HEK293T (cell line): ENCODE measurements around the gene OXCT1.

ENCODE experiments used
- CTCF ChIA-PET: fragments of 350-600 bp; formaldehyde crosslinking; extraction: SDS; loops from one replicate; lab custom pipeline; 2021; ENCODE audit warnings: antibody characterized with exemption, inconsistent platforms; lab: Yijun Ruan, JAX
- POLR2A ChIA-PET: fragments of 350-600 bp; formaldehyde crosslinking; extraction: SDS; loops from one replicate; lab custom pipeline; 2020; ENCODE audit warnings: antibody characterized with exemption, inconsistent platforms; lab: Yijun Ruan, JAX
- DNase-seq: peaks from one replicate; pipeline ENCODE4 v3.0.0; 2012; ENCODE audit warnings: mixed read lengths; ENCODE audit errors: extremely low spot score
- ARNT ChIP-seq: fragments of 450-650 bp; IDR thresholded peaks from 2 replicates; pipeline ENCODE4 v1.6.1; 2017; ENCODE audit warnings: mild to moderate bottlenecking
- BHLHE40 ChIP-seq: fragments of 450-650 bp; IDR thresholded peaks from 2 replicates; pipeline ENCODE4 v1.6.1; 2016; ENCODE audit warnings: mild to moderate bottlenecking, moderate library complexity, borderline replicate concordance
- CTBP1 ChIP-seq: fragments of 450-650 bp; IDR thresholded peaks from 2 replicates; pipeline ENCODE4 v1.6.1; 2016; ENCODE audit warnings: borderline replicate concordance
- ELF4 ChIP-seq: fragments of 450-650 bp; IDR thresholded peaks from 2 replicates; pipeline ENCODE4 v1.6.1; 2017; ENCODE audit warnings: antibody characterized with exemption
- FOXA1 ChIP-seq: fragments of 450-650 bp; IDR thresholded peaks from 2 replicates; pipeline ENCODE4 v1.6.1; 2016; ENCODE audit warnings: mild to moderate bottlenecking
- FOXK2 ChIP-seq: fragments of 450-650 bp; IDR thresholded peaks from 2 replicates; pipeline ENCODE4 v1.6.1; 2016; ENCODE audit warnings: mild to moderate bottlenecking
- FOXM1 ChIP-seq: fragments of 450-650 bp; IDR thresholded peaks from 2 replicates; pipeline ENCODE4 v1.6.1; 2017; ENCODE audit warnings: mild to moderate bottlenecking, borderline replicate concordance
- HDGF ChIP-seq: fragments of 450-650 bp; IDR thresholded peaks from 2 replicates; pipeline ENCODE4 v1.6.1; 2017; ENCODE audit warnings: antibody characterized with exemption, borderline replicate concordance
- L3MBTL2 ChIP-seq: fragments of 450-650 bp; conservative IDR thresholded peaks from 2 replicates; pipeline ENCODE4 v1.6.1; 2016; ENCODE audit warnings: mild to moderate bottlenecking
- LEF1 ChIP-seq: fragments of 450-650 bp; IDR thresholded peaks from 2 replicates; pipeline ENCODE4 v1.6.1; 2017; ENCODE audit warnings: mild to moderate bottlenecking, borderline replicate concordance
- NFRKB ChIP-seq: fragments of 450-650 bp; IDR thresholded peaks from 2 replicates; pipeline ENCODE4 v1.6.1; 2016; ENCODE audit warnings: mild to moderate bottlenecking, moderate library complexity
- SP1 ChIP-seq: fragments of 450-650 bp; IDR thresholded peaks from 2 replicates; pipeline ENCODE4 v1.6.1; 2017
- SUZ12 ChIP-seq: fragments of 450-650 bp; IDR thresholded peaks from 2 replicates; pipeline ENCODE4 v1.6.1; 2016; ENCODE audit warnings: mild to moderate bottlenecking
- TARDBP ChIP-seq: fragments of 450-650 bp; IDR thresholded peaks from 2 replicates; pipeline ENCODE4 v1.6.1; 2016
- ZNF384 ChIP-seq: fragments of 450-650 bp; IDR thresholded peaks from 2 replicates; pipeline ENCODE4 v1.6.1; 2016
- TF ChIP-seq, protein P1 (sequence below): fragments of 450-650 bp; IDR thresholded peaks from 2 replicates; pipeline ENCODE4 v1.6.1; 2016

Gene OXCT1

DNA sequence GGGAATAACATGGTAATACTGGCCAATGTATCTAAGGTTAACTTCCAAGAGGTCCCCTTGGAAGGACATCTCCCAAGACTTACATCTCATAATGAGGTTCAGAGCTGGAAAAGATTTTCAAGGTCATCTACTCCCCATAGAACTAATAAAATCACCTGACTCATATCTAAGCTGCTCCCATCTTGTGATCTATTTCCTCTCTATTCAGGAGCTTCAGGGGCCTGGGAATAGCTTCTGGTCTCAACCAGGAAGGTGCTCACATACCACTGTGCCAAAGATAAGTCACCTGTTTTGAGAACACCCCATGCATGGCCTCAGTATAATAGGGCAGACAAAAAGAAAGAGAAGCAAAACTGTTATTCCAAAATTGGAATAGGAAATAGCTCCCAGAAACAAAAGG, 74.2 kb downstream of the OXCT1 start:
- POLR2A ChIA-PET = no interaction called here
- CTCF ChIA-PET = no interaction called here

DNA sequence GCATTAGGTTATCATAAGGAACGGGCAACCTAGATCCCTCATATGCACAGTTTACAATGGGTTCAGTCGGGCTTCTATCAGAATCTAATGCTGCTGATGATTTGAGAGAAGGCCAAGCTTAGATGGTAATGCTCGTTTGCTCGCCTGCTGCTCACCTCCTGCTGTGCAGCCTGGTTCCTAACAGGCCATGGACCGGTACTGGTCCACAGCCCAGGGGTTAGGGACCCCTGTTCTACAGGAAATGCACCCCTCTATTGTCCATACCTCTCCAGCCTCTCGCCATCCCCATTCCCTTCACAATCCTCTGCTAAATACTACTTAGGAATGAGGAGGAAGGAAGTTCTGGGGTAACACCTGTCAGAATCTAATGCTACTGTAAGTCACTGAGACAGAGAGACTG, 75.1 kb downstream of the OXCT1 start:
- TF ChIP-seq FOXM1 = no peak
- TF ChIP-seq SP1 = no peak
- no peak for TF ChIP-seq FOXK2
- TF ChIP-seq NFRKB = no peak
- TF ChIP-seq L3MBTL2 = no peak
- TF ChIP-seq CTBP1 = no peak
- DNase-seq = no peak
- ChIA-PET CTCF (no interaction called here), POLR2A (no interaction called here)

More for the DNA sequence above, 74.2 kb downstream of the OXCT1 start:
- DNase-seq = no peak
- TF ChIP-seq ZNF384 = no peak
- TF ChIP-seq ELF4 = no peak
- TF ChIP-seq TARDBP = no peak
- TF ChIP-seq, protein P1, sequence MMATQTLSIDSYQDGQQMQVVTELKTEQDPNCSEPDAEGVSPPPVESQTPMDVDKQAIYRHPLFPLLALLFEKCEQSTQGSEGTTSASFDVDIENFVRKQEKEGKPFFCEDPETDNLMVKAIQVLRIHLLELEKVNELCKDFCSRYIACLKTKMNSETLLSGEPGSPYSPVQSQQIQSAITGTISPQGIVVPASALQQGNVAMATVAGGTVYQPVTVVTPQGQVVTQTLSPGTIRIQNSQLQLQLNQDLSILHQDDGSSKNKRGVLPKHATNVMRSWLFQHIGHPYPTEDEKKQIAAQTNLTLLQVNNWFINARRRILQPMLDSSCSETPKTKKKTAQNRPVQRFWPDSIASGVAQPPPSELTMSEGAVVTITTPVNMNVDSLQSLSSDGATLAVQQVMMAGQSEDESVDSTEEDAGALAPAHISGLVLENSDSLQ = no peak
- TF ChIP-seq CTBP1 = no peak
- TF ChIP-seq FOXA1 = no peak
- TF ChIP-seq LEF1 = no peak
- TF ChIP-seq SUZ12 = no peak
- TF ChIP-seq HDGF = no peak

DNA sequence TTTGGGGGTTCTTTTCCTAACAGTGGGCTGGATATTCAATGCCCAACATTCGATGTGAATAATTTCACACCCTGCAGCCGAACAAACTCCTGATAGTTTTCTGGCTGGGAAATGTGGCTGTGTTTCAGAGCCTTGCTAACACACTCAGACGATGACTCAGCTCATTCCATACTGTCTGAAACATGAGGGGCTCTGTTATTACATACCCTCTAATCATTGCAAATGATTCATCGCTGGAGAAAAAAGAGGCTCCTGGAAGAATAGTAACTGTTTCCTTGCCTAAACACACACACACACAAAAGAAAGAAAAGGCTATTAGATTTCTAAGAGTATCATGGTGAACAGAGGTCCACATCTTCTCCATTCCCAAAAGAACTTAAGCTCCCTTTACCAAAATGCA, 75.8 kb downstream of the OXCT1 start:
- POLR2A ChIA-PET = interaction anchor here (0.6 kb wide), 1 partner anchor 27 kb away, joined by 3 read pairs; no protein-coding TSS in a partner anchor
- CTCF ChIA-PET = no interaction called here

DNA sequence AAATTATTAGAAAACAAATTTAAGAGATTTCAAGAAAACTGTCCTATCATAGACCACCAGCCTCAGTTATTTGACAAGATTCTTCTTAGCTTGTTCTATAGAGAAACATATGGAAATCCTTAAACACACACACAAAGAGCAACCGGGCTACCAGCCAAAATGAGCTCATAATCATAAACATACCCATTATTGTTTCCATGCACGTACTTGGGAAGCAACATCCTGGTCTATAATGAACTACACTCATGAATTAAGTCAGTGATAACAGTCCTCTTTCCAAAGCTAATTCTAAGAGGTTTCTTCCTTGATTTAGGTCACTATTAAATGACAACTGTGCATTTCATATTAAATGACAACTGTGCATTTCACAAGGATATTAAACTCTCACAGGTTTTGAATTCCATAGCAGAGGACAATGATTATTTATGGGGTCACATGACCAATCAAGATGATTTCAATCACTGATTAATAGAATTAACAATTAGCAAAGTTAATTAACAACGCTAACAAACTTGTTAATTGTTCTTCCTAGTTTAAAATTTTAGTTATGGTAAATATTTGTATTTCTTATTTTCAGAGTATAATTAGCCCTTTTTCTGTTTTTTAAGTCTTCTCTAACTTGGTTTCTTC, 77.0 kb downstream of the OXCT1 start:
- ChIA-PET CTCF (no interaction called here), POLR2A (no interaction called here)
- no peak for DNase-seq
- TF ChIP-seq SP1 (no peak), ARNT (no peak), FOXM1 (no peak), BHLHE40 (no peak), NFRKB (no peak), HDGF (no peak), TARDBP (no peak), ELF4 (no peak), SUZ12 (no peak), FOXA1 (no peak), L3MBTL2 (no peak)
- TF ChIP-seq, protein P1 = no peak

More for the DNA sequence above, 75.8 kb downstream of the OXCT1 start:
- no peak for DNase-seq
- TF ChIP-seq CTBP1 (no peak), TARDBP (no peak), ZNF384 (no peak), L3MBTL2 (no peak), LEF1 (no peak), HDGF (no peak)

DNA sequence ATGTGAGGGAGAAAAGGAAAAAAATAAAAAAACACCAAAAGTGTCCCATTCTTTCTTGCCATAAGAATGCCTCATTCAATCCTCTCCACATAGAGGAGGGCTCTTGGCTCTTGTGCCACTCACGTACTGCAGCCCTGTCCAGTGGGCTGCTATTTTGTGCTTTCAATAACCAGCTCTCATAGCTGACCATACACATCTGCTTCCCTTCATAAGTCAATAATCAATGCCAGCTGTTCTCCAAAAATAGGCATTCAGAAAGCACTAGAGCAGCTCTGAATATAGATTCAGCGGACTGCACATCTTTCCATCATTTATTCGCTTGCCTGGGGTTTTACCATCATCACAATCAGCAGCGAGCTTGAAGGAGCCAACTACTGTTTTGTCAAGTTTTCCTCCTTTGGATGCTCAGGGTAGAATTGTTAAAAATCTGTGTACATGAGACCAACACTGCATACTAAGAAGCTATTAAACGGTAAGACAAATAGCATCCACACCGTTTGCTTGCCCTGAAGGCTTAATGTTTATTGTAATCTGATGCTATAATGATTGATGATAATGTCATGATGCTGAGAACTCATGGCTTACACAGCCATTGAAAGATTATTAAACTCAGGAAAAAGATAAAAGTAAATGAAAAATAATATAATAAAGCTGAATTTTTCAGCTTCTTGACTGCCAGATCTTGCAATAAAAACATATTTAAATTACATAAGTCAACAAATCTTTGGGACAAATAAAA, 80.0 kb downstream of the OXCT1 start:
- CTCF ChIA-PET = no interaction called here
- POLR2A ChIA-PET = no interaction called here
- TF ChIP-seq FOXA1 (no peak), ELF4 (no peak)
- no peak for DNase-seq

DNA sequence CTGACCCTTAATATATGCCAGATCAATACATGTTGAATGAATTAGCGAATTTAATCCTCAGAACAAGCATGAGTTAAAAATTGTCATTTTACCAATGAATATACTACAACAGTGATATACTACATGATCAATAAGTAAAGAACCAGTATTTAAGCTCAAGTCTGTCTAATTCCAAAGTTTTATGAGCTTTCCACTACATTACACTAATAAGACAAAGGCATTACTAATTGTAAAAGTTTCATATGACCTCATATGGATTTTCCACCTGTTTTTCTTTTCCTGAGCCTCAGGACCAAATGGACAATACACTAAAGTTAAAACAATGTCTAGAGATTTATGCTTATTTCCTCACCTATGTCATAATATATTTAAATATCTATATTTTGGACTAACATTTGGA, 80.8 kb downstream of the OXCT1 start:
- no peak for DNase-seq
- no peak for TF ChIP-seq SUZ12
- TF ChIP-seq, protein P1 = no peak
- TF ChIP-seq FOXK2 = no peak
- no peak for TF ChIP-seq L3MBTL2
- TF ChIP-seq SP1 = no peak
- no peak for TF ChIP-seq ELF4
- no peak for TF ChIP-seq BHLHE40
- no peak for TF ChIP-seq FOXM1
- no peak for TF ChIP-seq LEF1
- no peak for TF ChIP-seq FOXA1
- TF ChIP-seq HDGF = no peak
- no peak for TF ChIP-seq ARNT
- no peak for TF ChIP-seq TARDBP
- TF ChIP-seq NFRKB = no peak
- no peak for TF ChIP-seq ZNF384
- TF ChIP-seq CTBP1 = no peak
- ChIA-PET POLR2A (no interaction called here), CTCF (no interaction called here)
